Renal pelvis (tissue), 4 donors: ENCODE data around the gene FCSK. TPM values are rescaled to one million over a fixed set of nuclear protein-coding genes. Genes with fewer than 3 reads are reported as not detected.

Experiments
- DNase-seq: peaks from one replicate; pipeline ENCODE4 v3.0.0-alpha.2; 2013
- polyA plus RNA-seq, 3 donors: library from polyadenylated mRNA; unstranded; fragments of 120-200 nt; gene quantifications; one replicate each; pipeline ENCODE4 v1.2.1, GENCODE V29; 2013; ENCODE audit not compliant: insufficient read length in 3 of 3

FCSK gene
- polyA plus RNA-seq, 3 donors = 14.6 to 22.7 (median 21.4) TPM

DNA sequence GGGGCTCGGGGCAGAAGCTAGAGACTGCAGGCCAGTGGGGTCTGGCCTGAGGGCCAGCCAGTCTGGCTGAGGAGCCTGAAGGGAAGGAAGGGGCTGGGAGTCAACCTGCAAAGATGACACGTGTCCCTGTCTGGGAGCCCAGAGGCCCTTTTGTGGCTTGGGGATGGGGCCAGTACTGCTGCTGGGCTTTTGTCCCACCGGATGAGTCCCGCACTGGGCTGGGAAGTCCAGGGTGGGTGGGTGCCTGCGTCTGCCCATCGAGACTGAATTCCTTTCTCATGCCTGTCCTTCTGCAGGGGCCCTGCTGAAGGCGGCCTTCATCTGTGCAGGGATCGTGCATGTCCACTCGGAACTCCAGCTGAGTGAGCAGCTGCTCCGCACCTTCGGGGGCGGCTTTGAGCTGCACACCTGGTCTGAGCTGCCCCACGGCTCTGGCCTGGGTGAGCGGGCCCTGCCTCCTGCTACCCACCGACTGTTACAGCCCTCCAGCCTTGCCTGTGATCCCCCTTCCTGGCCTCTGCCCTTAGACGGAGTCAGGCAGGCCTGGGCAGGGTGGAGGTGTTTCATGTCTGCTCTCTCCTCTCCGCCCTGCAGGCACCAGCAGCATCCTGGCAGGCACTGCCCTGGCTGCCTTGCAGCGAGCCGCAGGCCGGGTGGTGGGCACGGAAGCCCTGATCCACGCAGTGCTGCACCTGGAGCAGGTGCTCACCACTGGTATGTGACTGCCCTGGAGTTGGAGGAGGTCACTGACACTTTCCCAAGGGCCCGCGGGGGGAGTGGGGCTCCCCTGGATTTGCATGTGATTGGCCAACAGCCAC lies 20.9 kb downstream of the FCSK start:
- no peak for DNase-seq

DNA sequence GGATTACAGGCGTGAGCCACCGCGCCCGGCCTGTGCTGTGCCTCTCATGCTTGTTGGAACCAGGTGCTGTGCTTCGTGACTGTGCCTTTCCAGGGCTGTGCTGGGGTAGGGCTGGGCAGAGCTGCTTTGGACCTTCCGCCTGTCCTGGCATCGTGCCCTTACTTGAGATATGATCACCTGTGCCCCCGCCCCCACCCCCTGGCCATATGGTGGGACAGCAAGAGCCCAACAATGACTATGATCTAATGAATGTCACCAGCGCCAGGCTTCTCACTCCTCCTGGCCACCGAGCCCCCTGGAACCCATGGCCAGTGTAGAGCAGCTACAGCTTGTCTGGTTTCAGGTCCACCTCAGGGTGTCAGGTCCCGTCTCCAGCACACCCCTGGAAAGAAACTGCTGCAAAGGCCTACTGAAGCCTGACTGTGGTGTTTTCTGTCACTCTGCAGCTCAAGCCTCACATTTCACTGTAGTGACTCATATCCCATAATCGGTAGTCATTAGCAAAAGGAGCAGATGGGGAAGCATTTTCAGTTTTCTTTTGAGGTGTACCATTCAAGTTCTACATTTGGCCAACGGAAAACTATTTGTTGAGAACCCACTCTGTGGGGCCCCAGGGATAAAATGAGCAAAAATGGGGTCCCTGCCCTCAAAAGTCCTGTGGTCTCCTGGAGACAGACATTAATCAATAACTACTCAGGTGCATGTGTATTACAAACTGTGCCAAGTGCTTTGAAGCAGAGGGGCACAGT lies 22.1 kb downstream of the FCSK start:
- no peak for DNase-seq

DNA sequence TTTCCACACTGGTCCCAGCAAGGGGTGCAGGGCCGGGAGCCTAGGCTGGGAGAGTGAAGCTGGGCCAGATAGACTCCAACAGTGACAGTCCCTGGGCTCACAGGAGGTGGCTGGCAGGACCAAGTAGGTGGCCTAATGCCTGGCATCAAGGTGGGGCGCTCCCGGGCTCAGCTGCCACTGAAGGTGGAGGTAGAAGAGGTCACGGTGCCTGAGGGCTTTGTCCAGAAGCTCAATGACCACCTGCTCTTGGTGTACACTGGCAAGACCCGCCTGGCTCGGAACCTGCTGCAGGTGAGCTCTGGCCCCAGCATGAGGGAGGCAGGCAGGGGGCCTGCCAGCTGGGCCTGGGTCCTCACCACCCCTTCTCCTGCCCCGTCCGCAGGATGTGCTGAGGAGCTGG lies 23.8 kb downstream of the FCSK start:
- no peak for DNase-seq

DNA sequence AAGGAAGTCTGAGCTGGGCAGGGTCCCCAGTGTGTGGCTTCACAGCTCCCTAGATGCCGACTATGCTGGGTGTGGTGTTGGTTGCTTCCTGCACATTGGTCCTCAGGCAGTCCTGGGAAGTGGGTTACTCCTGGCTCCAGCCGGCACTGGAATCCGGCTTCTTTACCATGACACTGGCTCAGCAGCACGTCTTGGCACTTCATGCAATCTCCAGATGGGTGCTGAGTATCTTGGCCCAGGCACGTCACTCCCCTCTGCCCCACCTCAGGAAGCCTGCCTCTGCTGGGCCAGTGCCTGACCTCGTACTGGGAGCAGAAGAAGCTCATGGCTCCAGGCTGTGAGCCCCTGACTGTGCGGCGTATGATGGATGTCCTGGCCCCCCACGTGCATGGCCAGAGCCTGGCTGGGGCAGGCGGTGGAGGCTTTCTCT lies 24.5 kb downstream of the FCSK start:
- no peak for DNase-seq

DNA sequence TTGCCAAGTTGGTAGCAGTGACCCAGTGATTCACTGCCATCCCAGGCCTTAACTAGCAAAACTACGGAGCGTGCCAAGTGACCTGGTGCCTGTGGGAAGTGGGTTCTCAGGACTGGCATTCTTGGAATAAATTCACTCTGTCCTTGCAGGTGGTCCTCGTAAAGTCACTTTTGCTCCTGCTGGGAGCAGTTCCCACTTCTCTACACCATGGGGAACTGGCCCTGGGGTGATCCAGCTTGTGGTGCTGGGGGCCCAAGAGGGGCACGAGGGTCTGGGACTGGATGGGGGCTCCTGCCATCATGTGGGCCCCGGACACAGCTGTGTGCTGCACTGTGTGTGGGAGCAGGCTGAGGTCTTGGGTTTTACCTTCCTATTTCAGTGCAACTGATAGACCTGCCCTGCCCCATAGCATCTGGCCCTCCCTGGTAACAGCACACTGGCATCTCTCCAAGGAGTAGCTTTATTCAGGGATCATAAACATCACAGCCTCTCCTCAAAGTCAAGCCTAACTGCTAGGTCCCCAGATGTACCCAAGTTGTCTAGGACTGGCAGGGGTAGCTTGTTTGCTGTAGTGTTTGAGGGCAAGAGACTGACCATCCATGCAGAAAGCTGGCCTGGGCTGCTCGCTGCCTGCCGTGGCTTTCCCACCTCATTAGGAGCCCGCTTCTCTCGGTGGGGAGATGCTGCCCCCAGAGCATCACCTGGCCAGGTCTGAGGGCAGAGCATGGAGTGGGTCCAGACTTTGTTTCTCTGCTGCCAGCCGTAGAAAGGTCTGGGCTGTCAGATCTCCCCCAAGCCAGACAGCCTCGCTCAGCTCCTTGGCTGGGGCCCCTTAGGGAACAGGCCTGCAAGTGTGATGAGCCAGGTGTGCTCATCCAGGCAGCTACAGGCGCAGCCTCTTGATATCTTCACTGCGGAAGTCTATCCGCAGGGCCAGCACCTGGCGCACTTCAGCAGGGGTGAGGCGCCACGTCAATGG lies 26.0 kb downstream of the FCSK start:
- DNase-seq = no peak

DNA sequence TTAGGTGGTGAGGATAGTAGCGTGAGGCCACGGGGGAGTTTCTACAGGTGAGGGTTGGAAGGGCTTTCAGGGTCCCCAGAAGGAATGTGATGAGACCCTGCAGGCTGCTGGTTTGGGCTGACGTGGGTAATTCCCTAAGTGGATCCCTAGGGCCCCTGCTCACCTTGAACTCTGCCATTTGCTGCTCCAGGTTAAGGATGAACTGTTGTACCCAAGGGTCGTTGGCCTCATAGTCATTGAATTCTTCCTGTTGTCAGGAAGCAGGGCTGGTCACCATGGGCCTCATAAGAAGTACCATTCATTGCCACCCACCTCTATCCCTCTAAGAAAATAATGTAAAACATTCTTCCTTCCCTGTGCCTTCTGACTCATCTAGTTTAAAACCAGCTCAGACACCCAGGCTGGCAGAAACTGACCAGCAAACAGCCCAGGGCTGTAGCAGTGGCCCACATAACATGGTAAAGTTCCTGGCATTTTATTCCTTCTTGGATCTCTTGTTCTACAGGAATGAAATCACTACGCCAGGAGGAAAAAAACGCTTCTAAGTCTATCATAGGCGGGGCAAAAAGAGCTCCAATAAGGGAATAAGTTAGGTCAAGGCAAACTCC lies 27.6 kb downstream of the FCSK start:
- no peak for DNase-seq

DNA sequence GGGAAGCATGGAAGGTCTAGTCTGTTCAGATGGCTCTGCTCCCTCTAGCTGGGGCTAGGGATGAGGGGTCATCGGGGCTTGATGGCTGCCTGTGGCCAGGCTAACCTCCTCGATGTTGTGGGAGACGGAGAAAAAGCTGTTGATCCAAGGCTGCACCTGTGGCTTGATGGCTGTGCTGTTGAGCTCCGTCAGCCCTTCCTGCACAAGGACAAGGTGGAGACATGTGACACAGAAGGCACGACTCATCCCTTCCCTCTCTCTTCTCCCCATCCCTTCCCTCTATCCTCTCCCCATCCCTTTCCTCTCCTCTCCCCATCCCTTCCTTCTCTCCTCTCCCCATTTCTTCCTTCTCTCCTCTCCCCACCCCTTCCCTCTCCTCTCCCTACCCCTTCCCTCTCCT lies 28.2 kb downstream of the FCSK start:
- no peak for DNase-seq

DNA sequence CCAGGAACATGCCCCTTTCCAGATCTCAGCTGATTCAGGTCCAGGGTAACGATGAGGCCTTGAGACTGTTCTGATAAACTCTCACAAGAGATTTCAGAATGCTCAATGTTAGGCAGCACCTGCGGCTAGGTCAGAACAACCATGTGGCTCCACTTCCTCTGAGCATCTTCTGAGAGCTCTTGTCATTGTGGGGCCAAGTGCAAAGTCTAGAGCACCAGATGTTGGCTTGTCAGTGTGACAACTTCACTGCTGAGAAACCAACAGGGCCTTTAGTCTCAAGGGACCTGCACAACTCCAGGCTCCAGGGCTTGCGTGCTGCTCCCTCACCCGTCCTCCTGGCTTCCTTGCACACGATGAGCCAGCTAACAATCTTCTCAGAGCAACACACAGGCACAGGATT lies 29.0 kb downstream of the FCSK start:
- DNase-seq = no peak

DNA sequence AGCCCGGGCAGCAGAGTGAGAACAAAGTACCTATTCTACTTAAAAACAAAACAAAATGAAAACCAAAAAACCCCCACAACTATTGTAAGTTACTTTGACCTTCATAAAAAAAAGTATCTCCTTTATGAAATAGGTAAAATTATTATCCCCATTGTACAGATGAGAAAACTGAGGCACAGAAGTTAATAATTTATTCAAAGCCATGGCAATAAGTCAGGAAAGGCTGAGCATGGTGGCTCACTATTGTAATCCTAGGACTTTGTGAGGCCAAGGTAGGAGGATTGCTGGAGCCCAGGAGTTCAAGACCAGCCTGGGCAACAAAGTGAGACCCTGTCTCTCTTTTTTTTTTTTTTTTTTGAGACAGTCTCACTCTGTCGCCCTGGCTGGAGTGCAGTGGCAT lies 30.5 kb downstream of the FCSK start:
- DNase-seq = no peak

DNA sequence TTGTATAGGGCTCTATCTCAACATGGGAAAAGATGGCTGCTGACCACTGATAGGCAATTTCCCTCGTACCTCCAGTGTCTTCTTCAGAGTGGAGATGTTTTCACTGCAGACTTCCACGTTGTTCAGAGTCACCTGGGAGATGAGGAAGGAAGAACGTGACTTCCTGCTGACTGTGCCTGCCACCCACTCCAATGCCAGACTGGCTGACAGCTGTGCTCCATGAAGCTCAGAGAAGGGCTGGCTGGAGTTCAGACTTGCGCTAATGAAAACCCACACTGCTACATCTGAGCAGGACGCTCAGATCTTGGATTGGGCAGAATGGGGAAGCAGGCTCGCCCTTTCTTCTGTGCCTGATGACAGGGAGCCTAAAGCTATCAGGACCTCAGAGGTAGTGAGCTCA lies 35.9 kb downstream of the FCSK start:
- DNase-seq = no peak

DNA sequence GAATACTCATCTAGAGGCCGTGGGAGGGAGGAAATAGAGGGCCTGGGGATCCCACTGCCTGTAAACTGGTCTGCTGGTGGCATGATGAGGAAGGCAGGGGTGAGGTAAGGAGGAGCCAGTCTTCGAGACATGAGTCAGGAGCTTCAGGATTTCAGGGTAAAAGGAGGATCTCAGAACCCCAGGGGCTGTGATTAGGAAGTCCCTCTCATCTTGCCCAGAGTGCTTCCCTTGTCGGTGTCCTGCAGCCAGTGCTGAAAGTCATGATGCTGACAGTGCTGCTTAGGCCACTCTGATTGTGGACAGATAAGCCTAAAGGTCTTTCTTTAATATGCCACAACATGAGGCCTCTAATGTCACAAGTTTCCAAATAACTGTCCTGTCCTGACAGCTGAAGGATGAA lies 39.4 kb downstream of the FCSK start:
- no peak for DNase-seq

DNA sequence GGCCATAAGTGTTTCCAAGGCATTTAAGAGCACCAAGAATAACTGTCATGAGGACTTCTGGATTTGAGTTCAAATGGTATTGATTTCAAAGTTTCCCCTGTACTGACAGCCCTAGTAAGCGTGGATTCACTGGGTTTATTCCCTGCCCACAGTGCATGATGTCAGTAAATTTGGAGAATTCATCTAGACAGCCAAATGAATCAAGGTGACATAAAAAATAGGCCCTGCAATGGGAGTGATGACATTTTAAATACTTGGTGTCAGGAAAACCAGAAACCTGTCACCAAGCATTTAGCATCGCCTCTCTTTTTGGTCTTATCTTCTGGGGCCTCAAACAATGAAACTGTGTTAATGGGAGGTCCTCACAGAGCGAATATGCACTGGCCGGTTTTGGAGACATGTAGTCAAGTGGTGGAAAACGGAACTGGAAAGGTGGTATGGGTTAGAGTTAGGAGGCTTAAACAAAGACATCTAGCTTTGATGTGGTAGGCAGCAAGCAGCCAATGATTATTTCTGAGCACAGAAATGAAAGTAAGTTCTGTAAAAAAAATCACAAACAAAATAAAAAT lies 39.9 kb downstream of the FCSK start:
- no peak for DNase-seq

DNA sequence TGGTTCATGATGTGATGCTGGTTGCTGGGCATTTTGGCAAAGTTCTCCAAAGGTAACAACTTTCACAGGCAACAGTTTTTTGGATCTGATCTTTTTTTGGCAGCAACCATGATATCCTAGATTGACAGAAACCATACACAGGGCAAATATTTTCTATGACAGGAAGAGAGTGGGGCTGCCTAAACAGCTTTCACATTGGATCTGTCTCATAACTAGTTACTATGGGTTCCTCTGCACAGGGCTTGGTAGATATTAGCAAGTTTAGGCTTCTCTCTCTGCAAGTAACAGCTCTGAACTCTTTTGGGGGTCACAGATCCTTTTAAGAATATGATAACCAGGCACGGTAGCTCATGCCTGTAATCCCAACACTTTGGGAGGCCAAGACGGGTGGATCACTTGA lies 40.4 kb downstream of the FCSK start:
- no peak for DNase-seq

DNA sequence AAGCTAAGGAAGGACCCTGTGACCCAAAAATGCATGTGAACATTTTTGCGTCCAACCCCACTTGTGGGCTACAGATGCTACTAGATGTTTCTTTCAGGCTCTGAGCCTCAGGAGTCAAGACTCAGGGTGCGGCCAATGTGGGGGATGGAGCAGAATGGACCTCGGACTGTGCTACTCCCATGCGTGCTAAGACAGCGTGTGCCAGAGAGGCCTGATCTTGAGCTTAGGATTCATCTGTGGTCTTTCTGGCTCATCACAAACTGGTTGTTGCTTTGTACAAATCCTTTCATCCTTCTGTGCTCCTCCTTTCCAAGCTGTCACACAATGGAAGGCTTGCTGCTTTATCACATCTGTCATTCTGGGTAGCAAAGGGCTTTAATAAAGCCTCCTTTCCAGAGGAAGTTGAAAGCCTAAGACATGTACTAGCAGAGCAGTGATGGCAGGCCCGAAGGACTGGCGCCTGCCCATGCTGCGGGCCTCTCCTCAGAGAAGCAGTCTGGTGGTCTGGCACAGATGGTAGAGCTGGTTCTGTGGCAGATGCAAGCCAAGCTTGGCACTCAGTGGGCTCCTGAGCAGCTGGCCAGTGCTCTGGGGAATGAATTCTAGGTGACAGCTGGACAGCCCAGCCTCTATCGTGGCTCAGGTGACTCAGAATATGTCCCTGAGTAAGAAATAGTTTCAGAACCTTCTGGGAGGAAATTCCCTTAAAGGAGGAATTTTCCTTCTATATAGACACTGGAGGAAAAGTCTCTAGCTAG lies 41.2 kb downstream of the FCSK start:
- no peak for DNase-seq

DNA sequence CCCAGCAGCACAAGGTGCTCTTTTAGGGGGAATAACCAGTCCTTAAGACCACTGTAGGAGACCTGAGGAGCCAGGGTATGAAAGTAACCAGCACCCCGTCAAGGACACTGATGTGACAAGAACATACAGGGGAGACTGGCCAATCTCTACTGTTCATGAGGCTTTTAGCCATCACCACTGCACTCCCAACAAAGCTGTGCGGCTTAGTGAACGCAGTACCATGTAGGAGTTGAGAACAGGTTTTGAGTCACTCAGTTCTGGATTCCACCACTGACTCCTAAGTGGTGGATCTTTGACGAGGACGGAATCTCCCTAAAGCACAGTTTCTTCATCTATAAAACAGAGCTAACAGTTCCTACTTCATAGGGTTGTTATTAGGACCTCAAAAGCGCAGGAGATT lies 42.1 kb downstream of the FCSK start:
- DNase-seq = no peak

DNA sequence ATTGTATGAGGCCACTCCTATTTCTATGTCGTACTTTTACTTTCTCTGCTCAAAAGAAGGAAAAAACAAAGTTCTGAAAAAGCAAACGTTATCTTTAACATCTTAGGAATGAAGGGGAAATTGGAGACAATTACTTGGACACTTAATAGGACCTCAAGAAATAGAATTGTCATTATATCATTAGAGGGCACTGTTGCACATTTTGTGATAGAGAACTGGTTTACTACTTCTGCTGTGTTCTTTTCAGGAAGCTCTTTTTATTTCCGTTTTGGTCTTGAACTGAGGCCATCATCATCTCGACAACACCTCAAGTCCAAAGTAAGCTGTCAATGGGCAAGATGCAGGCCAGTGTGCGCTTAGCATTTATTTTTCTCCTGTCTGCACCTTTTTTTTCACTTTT lies 54.4 kb downstream of the FCSK start:
- DNase-seq = no peak

DNA sequence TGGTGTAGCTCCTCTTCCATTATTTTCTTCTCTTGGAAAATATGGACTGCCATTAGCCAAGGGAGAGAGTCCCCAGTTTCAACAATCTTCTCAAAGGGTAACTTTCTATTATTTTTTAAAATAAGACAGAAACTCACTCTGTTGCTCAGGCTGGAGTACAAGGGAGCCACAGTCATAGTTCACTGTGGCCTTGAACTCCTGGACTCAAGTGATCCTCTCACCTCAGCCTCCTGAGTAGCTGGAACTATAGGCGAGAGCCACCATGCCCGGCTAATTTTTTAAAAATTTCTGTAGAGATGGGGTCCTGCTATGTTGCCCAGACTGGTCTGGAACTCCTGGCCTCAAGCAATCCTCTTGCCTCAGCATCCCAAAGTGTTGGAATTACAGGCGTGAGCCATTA lies 55.8 kb downstream of the FCSK start:
- no peak for DNase-seq

DNA sequence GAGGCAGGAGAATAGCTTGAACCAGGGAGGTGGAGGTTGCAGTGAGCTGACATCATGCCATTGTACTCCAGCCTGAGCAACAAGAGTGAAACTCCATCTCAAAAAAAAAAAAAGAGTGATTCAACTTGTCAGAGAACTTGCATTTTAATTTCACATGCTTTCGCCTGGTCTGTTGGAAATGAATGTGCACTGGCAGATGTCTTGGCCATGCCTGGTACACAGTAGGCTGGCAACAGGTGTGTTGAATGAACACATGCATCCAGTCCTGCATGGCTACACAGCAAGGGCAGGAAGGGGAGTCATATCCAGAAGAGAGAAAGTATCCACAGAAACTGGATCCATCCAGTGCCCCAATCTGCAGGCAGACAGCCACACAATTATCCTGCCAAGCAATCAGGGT lies 57.4 kb downstream of the FCSK start:
- DNase-seq = no peak

DNA sequence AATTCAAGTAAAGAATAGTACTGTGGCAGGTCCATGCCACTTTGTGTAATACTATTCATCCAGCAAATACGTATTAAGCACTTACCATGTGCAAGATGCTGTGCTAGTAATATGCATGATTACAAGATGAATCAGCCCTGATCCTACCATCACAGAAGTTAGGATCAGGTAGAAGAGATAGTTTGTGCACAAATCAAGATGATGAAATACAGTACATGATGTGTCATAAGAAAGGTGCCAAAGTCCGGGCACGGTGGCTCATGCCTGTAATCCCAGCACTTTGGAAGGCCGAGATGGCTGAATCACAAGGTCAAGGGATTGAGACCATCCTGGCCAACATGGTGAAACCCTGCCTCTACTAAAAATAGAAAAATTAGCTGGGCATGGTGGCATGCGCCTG lies 58.1 kb downstream of the FCSK start:
- DNase-seq = no peak

DNA sequence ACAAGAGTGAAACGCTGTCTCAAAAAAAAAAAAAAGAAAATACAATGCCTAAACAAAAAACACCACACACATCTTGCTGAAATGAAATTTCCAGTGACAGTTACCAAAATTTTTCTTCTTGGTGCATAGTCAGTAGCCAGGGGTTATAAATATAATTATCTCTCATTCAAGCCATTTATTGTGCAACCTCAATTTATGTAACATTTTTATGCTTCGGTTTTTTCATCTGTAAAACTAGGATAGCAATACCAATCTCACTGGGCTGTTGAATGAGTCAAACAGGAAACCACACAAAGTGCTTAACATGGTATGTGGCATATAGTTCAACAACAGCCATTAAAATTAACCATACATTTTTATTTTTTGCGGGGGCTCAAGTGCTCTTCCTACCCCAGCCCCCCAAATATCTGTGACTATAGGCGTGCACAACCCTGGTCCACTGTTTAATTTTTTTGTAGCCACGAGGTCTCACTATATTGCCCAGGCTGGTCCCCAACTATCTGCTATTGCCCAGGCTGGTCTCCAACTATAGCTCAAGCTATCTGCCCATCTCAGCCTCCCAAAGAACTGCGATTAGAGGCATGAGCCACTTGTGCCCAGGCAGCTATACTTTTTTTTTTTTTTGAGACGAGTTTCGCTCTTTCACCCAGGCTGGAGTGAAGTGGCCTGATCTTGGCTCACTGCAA lies 66.4 kb downstream of the FCSK start:
- DNase-seq = no peak
